DND-41 (cell line): ENCODE measurements around the gene APOL5.
"Not testable (repeated sequence)": the region's sequence is repeated elsewhere in the genome, so short reads cannot be mapped to it uniquely, and the experiment has no call there.

ENCODE experiments used
- ATAC-seq: fragments of 200-7000 bp; cut with Tn5 transposase; 3 replicates; pipeline ENCODE4 v1.9.1; 2021; ENCODE audit warnings: low read depth; ENCODE audit not compliant: insufficient read depth
- DNase-seq: peaks from one replicate; pipeline ENCODE4 v3.0.0-alpha.2; 2020
- H2AFZ ChIP-seq: 2 replicates; pipeline ENCODE4 v1.6.0; 2012; ENCODE audit warnings: low read depth, low read length
- H3K27ac ChIP-seq: 2 replicates; pipeline ENCODE4 v1.5.1; 2012; ENCODE audit warnings: low read length, inconsistent platforms
- H3K27me3 ChIP-seq: fragments of 200-600 bp; sonication (generic); 2 replicates; pipeline ENCODE4 v1.6.0; 2012; ENCODE audit warnings: low read length, mild to moderate bottlenecking, inconsistent platforms; ENCODE audit not compliant: insufficient read depth, poor library complexity
- H3K36me3 ChIP-seq: 2 replicates; pipeline ENCODE4 v1.5.1; 2012; ENCODE audit warnings: low read length, inconsistent platforms; ENCODE audit not compliant: insufficient read depth
- H3K4me1 ChIP-seq: 2 replicates; pipeline ENCODE4 v1.5.1; 2012; ENCODE audit warnings: mild to moderate bottlenecking, low read length; ENCODE audit not compliant: insufficient read depth
- H3K4me2 ChIP-seq: 2 replicates; pipeline ENCODE4 v1.6.0; 2012; ENCODE audit warnings: mild to moderate bottlenecking, moderate library complexity, low read length, inconsistent platforms; ENCODE audit not compliant: insufficient read depth
- H3K4me3 ChIP-seq, 2 experiments: fragments of 200-600 bp in 1 of 2; shearing (Covaris generic) in 1 of 2; 2 replicates each; pipeline ENCODE4 v1.5.1; 2012 to 2016; ENCODE audit warnings: inconsistent platforms in 2 of 2, low read length in 2 of 2, mild to moderate bottlenecking in 2 of 2, low read depth in 1 of 2, moderate library complexity in 1 of 2
- H3K79me2 ChIP-seq: 2 replicates; pipeline ENCODE4 v1.6.0; 2012; ENCODE audit warnings: low read length, inconsistent platforms; ENCODE audit not compliant: insufficient read depth
- H3K9ac ChIP-seq: 2 replicates; pipeline ENCODE4 v1.6.0; 2012; ENCODE audit warnings: low read depth, mild to moderate bottlenecking, inconsistent platforms, low read length, moderate library complexity
- H3K9me3 ChIP-seq: 2 replicates; pipeline ENCODE4 v1.5.1; 2012; ENCODE audit warnings: low read length, moderate library complexity, mild to moderate bottlenecking, inconsistent platforms; ENCODE audit not compliant: insufficient read depth, severe bottlenecking
- H4K20me1 ChIP-seq: 2 replicates; pipeline ENCODE4 v1.6.0; 2012; ENCODE audit warnings: low read length; ENCODE audit not compliant: insufficient read depth
- CTCF ChIP-seq: IDR thresholded peaks from 2 replicates; pipeline ENCODE4 v1.5.1; 2012; ENCODE audit warnings: borderline replicate concordance, low read length, moderate library complexity, mild to moderate bottlenecking; ENCODE audit not compliant: poor library complexity, severe bottlenecking; ENCODE audit errors: extremely low read depth
- EZH2 ChIP-seq: IDR thresholded peaks from 3 replicates; pipeline ENCODE4 v1.6.1; 2012; ENCODE audit warnings: borderline replicate concordance, low read depth, mild to moderate bottlenecking, moderate library complexity, low read length, inconsistent platforms; ENCODE audit not compliant: severe bottlenecking

APOL5 gene

GRCh38 chr22:35695202-35695601 lies 22.5 kb upstream of the APOL5 start:
- Histone ChIP-seq H3K27me3 (no peaks in the 10 kb centered on the region), H3K9me3 (no peaks in the 10 kb centered on the region), H3K27ac (no peak overlapping the region), H3K4me1 (no peaks in the 10 kb centered on the region), H3K9ac (no peak overlapping the region), H2AFZ (no peak overlapping the region), H4K20me1 (no peaks in the 10 kb centered on the region; the same call in 1 of the 2 replicates), H3K4me2 (no peak overlapping the region), H3K4me3 (no peak overlapping the region), H3K36me3 (no peaks in the 10 kb centered on the region), H3K79me2 (no peaks in the 10 kb centered on the region)
- DNase-seq (no peak), ATAC-seq (no peak)
- TF ChIP-seq EZH2 (no peak), CTCF (no peak)

- TF ChIP-seq CTCF (no peak), EZH2 (no peak)
- H4K20me1 ChIP-seq: no peaks in the 10 kb centered on the region
- no peak overlapping the region for H3K4me3 ChIP-seq
- no peak for ATAC-seq
- no peak overlapping the region for H2AFZ ChIP-seq
- H3K4me2 ChIP-seq: no peak overlapping the region
- no peaks in the 10 kb centered on the region for H3K4me1 ChIP-seq
- no peaks in the 10 kb centered on the region for H3K36me3 ChIP-seq
- H3K27me3 ChIP-seq: no peaks in the 10 kb centered on the region
- no peaks in the 10 kb centered on the region for H3K79me2 ChIP-seq
- H3K9me3 ChIP-seq: no peaks in the 10 kb centered on the region
- DNase-seq: no peak
- no peak overlapping the region for H3K9ac ChIP-seq
- H3K27ac ChIP-seq: no peak overlapping the region
Observed at GRCh38 chr22:35697142-35697541, 20.5 kb upstream of the APOL5 start.

GRCh38 chr22:35699852-35700251 lies 17.8 kb upstream of the APOL5 start:
- ATAC-seq, H3K4me1 ChIP-seq, H3K79me2 ChIP-seq, H3K9me3 ChIP-seq, DNase-seq, H3K27me3 ChIP-seq, H2AFZ ChIP-seq, H4K20me1 ChIP-seq, H3K27ac ChIP-seq, H3K4me2 ChIP-seq, H3K36me3 ChIP-seq, H3K9ac ChIP-seq, H3K4me3 ChIP-seq: not testable (repeated sequence)

GRCh38 chr22:35703861-35704584 lies 13.6 kb upstream of the APOL5 start:
- H4K20me1 ChIP-seq: no peaks in the 10 kb centered on the region
- ATAC-seq (no peak), DNase-seq (no peak)
- no peaks in the 10 kb centered on the region for H3K4me1 ChIP-seq
- no peak overlapping the region for H3K27ac ChIP-seq
- H3K36me3 ChIP-seq: no peaks in the 10 kb centered on the region
- no peak overlapping the region for H3K4me2 ChIP-seq
- H3K9ac ChIP-seq: no peak overlapping the region
- no peaks in the 10 kb centered on the region for H3K27me3 ChIP-seq
- H3K9me3 ChIP-seq: no peaks in the 10 kb centered on the region
- no peak overlapping the region for H2AFZ ChIP-seq
- no peaks in the 10 kb centered on the region for H3K79me2 ChIP-seq
- H3K4me3 ChIP-seq: no peak overlapping the region
- TF ChIP-seq EZH2 (no peak), CTCF (no peak)
